Endothelial cell of umbilical vein (primary cell): Measurements from ENCODE around the gene ENAH. TPM values are rescaled to one million over a fixed set of nuclear protein-coding genes. Genes with fewer than 3 reads are reported as not detected.
"Not testable (repeated sequence)": the region's sequence is repeated elsewhere in the genome, so short reads cannot be mapped to it uniquely, and the experiment has no call there.

ENCODE experiments used
- BruUV-seq: library from RNA; stranded (reverse); fragments of 400-500 nt; replicated peaks from 2 replicates; lab custom pipeline; 2021; lab: Mats Ljungman, UMichigan
- CTCF ChIA-PET: fragments of 300-600, 350-600 bp; sonication (Branson Sonifier 250); formaldehyde crosslinking; loops from one replicate; lab custom pipeline; 2021; ENCODE audit warnings: antibody characterized with exemption, inconsistent platforms; lab: Charles Lee
- POLR2A ChIA-PET: fragments of 300-600, 350-600 bp; sonication (Branson Sonifier 250); formaldehyde crosslinking; loops from one replicate; lab custom pipeline; 2021; ENCODE audit warnings: antibody characterized with exemption, inconsistent platforms; lab: Charles Lee
- DNase-seq: peaks from one replicate; pipeline ENCODE4 v3.0.0-alpha.2; 2011; ENCODE audit warnings: low read depth, low spot score
- FAIRE-seq: peaks from 2 replicates; lab custom pipeline; 2011; peaks lifted over from hg19 to GRCh38; lab: Jason Lieb, UNC
- H2AFZ ChIP-seq: 2 replicates; pipeline ENCODE4 v1.6.0; 2012; ENCODE audit warnings: low read depth, low read length, control low read depth, inconsistent platforms
- H3K27ac ChIP-seq: 2 replicates; pipeline ENCODE4 v1.5.1; 2011; ENCODE audit warnings: low read depth, mild to moderate bottlenecking, control low read depth, low read length, moderate library complexity; ENCODE audit not compliant: insufficient read depth
- H3K27me3 ChIP-seq, 2 experiments: 2 replicates each; pipeline versions ENCODE4 v1.6.0 to v1.6.1; 2011; ENCODE audit warnings: low read length in 2 of 2, mixed read lengths in 1 of 2; ENCODE audit not compliant: control insufficient read depth in 2 of 2, insufficient read depth in 2 of 2
- H3K36me3 ChIP-seq, 2 experiments: 2 replicates in 1 of 2; 3 replicates in 1 of 2; pipeline ENCODE4 v1.5.1; 2011; ENCODE audit warnings: low read length in 2 of 2, mild to moderate bottlenecking in 1 of 2, moderate library complexity in 1 of 2; ENCODE audit not compliant: control insufficient read depth in 2 of 2, insufficient read depth in 2 of 2; ENCODE audit errors: extremely low read depth in 1 of 2
- H3K4me1 ChIP-seq: 3 replicates; pipeline ENCODE4 v1.5.1; 2011; ENCODE audit warnings: mild to moderate bottlenecking, low read length; ENCODE audit not compliant: control insufficient read depth, insufficient read depth; ENCODE audit errors: extremely low read depth
- H3K4me2 ChIP-seq: 2 replicates; pipeline ENCODE4 v1.6.1; 2011; ENCODE audit warnings: low read length, control low read depth, mixed read lengths; ENCODE audit not compliant: insufficient read depth
- H3K4me3 ChIP-seq, 3 experiments: fragments of 200-600 bp in 1 of 3; sonication (generic), shearing (Covaris generic) in 1 of 3; replicated peaks in 1 of 3; 2 replicates each; pipeline ENCODE4 v1.5.1; 2011 to 2016; ENCODE audit warnings: control low read depth in 3 of 3, low read length in 3 of 3, mild to moderate bottlenecking in 2 of 3, inconsistent platforms in 1 of 3, low read depth in 1 of 3, moderate library complexity in 1 of 3; ENCODE audit not compliant: insufficient read depth in 1 of 3
- H3K79me2 ChIP-seq: 2 replicates; pipeline ENCODE4 v1.6.0; 2012; ENCODE audit warnings: low read length, inconsistent platforms; ENCODE audit not compliant: control insufficient read depth, insufficient read depth
- H3K9ac ChIP-seq: replicated peaks from 2 replicates; pipeline ENCODE3; 2011; ENCODE audit warnings: low read length, control low read depth; ENCODE audit not compliant: insufficient read depth; ENCODE audit errors: extremely low read depth
- H3K9me1 ChIP-seq: replicated peaks from 3 replicates; pipeline ENCODE4 v1.6.0; 2011; ENCODE audit warnings: mild to moderate bottlenecking, low read length; ENCODE audit not compliant: control insufficient read depth, insufficient read depth; ENCODE audit errors: extremely low read depth
- H3K9me3 ChIP-seq: replicated peaks from 2 replicates; pipeline ENCODE4 v1.5.1; 2012; ENCODE audit warnings: low read length, inconsistent platforms; ENCODE audit not compliant: control insufficient read depth, insufficient read depth
- H4K20me1 ChIP-seq: replicated peaks from 2 replicates; pipeline ENCODE3; 2011; ENCODE audit warnings: mild to moderate bottlenecking, low read length; ENCODE audit not compliant: control insufficient read depth, insufficient read depth; ENCODE audit errors: extremely low read depth
- CTCF ChIP-seq, 2 donors: IDR thresholded peaks; 1 replicate in 1 of 2; 2 replicates in 1 of 2; pipeline ENCODE4 v1.5.1; 2011; ENCODE audit warnings: low read length in 2 of 2, mild to moderate bottlenecking in 2 of 2, moderate library complexity in 2 of 2, control low read depth in 1 of 2, inconsistent platforms in 1 of 2, low read depth in 1 of 2; ENCODE audit not compliant: insufficient read depth in 1 of 2; ENCODE audit errors: extremely low read depth in 1 of 2
- EZH2 ChIP-seq: IDR thresholded peaks from 2 replicates; pipeline ENCODE4 v1.6.1; 2012; ENCODE audit warnings: borderline replicate concordance, low read depth, mild to moderate bottlenecking, moderate library complexity, low read length, inconsistent platforms; ENCODE audit not compliant: severe bottlenecking
- FOS ChIP-seq: IDR thresholded peaks from 2 replicates; pipeline ENCODE4 v1.6.1; 2011; ENCODE audit warnings: mild to moderate bottlenecking, low read length, moderate library complexity, borderline replicate concordance; ENCODE audit not compliant: insufficient read depth
- JUN ChIP-seq: IDR thresholded peaks from 2 replicates; pipeline ENCODE4 v1.6.1; 2011; ENCODE audit warnings: borderline replicate concordance, low read depth; ENCODE audit not compliant: insufficient read length, insufficient read depth
- MAX ChIP-seq: IDR thresholded peaks from 2 replicates; pipeline ENCODE4 v1.6.1; 2011; ENCODE audit not compliant: insufficient read depth, insufficient read length
- MYC ChIP-seq: IDR thresholded peaks from one replicate; pipeline ENCODE4 v1.6.1; 2011; ENCODE audit warnings: mild to moderate bottlenecking, low read depth, low read length
- POLR2A ChIP-seq: IDR thresholded peaks from 2 replicates; pipeline ENCODE4 v1.6.1; 2012; ENCODE audit warnings: low read depth, mild to moderate bottlenecking, control low read depth, low read length
- POLR2AphosphoS5 ChIP-seq: IDR thresholded peaks from 2 replicates; pipeline ENCODE4 v1.6.1; 2012; ENCODE audit warnings: low read depth, mild to moderate bottlenecking, control low read depth, low read length, moderate library complexity; ENCODE audit not compliant: insufficient read depth
- dilution Hi-C: fragments of 300-500 bp; cut with MboI; formaldehyde crosslinking; loops from one replicate; pipeline ENCODE4 v1.15.0; 2019; ENCODE audit warnings: low sequenced_read_pairs; ENCODE audit not compliant: extremely low pct_ligation_motif_present
- intact Hi-C: fragments of 100-400 bp; cut with micrococcal nuclease; formaldehyde crosslinking; loops from one replicate; pipeline ENCODE4 v1.10.0; 2022
- polyA plus RNA-seq, 4 experiments: library from polyadenylated mRNA; depleted of rRNA in 3 of 4; stranded (reverse) in 3 of 4; unstranded in 1 of 4; fragments of >200 nt; gene quantifications; 2 replicates each; pipeline versions ENCODE4 v1.2.1 to v1.2.3, GENCODE V29; 2011 to 2012; ENCODE audit warnings: missing spikeins in 1 of 4
- total RNA-seq: library from RNA; stranded (reverse); gene quantifications from 2 replicates; pipeline ENCODE4 v1.2.3, GENCODE V29; 2021

The ENAH gene
- total and polyA plus RNA-seq, 2 donors (not counting 3 experiments of a cell fraction or from before 2014, with no cell fraction given): 19.9 to 95.6 TPM

- H3K36me3 ChIP-seq, dilution Hi-C loops, intact Hi-C loops, DNase-seq, H3K4me1 ChIP-seq, POLR2A ChIA-PET, H3K27ac ChIP-seq, BruUV-seq, H3K4me3 ChIP-seq, H3K9ac ChIP-seq, H3K9me1 ChIP-seq, H3K9me3 ChIP-seq, H3K79me2 ChIP-seq, FAIRE-seq, H3K4me2 ChIP-seq, H3K27me3 ChIP-seq, H4K20me1 ChIP-seq, H2AFZ ChIP-seq: not testable (repeated sequence)
- CTCF ChIA-PET: interaction anchor here (1.1 to 1.6 kb wide), 7 partner anchors 9 to 514 kb away, joined by 3 to 6 read pairs (median 4); no protein-coding TSS in a partner anchor
These were observed 179.7 kb downstream of the ENAH start for GRCh38 chr1:225473266-225473665.

- TF ChIP-seq JUN (no peak), EZH2 (no peak), POLR2A (no peak), FOS (no peak), POLR2AphosphoS5 (no peak), CTCF (IDR thresholded peaks at IDR 0.05; ENCODE audit: extremely low read depth in 1 of 2, insufficient read depth in 1 of 2, low read depth in 1 of 2, low read length in 2 of 2) (no peak), MAX (no peak), MYC (no peak)
- POLR2A ChIA-PET: no interaction called here
These were observed 181.2 kb downstream of the ENAH start for GRCh38 chr1:225471453-225472301.

More at GRCh38 chr1:225471453-225472301, 181.2 kb downstream of the ENAH start:
- no peak for DNase-seq
- H3K27me3 ChIP-seq: no peaks in the 10 kb centered on the region
- no peaks in the 10 kb centered on the region for H3K9me1 ChIP-seq
- H2AFZ ChIP-seq: no peak overlapping the region
- intact Hi-C loops: no loop called here
- no peak overlapping the region for H3K4me3 ChIP-seq
- no peaks in the 10 kb centered on the region for H3K79me2 ChIP-seq
- FAIRE-seq: no peak
- H3K4me2 ChIP-seq: no peak overlapping the region
- H4K20me1 ChIP-seq: no peaks in the 10 kb centered on the region
- peaks cover 17% of the 10 kb centered on the region for H3K4me1 ChIP-seq
- H3K9me3 ChIP-seq: no peaks in the 10 kb centered on the region
- dilution Hi-C loops: no loop called here
- CTCF ChIA-PET: interaction anchor here (1.2 to 2.1 kb wide), 3 partner anchors 30 to 516 kb away, joined by 4 to 6 read pairs (median 4); no protein-coding TSS in a partner anchor
- H3K27ac ChIP-seq: no peak overlapping the region
- no TSS peak for BruUV-seq
- H3K9ac ChIP-seq: no peak overlapping the region
- no peaks in the 10 kb centered on the region for H3K36me3 ChIP-seq
